GM23338 (cell line): ENCODE measurements around the gene ING1. TPM values are rescaled to one million over a fixed set of nuclear protein-coding genes. Genes with fewer than 3 reads are reported as not detected.

ENCODE experiments used
- ATAC-seq: fragments of 200-7000 bp; cut with Tn5 transposase; 3 replicates; pipeline ENCODE4 v1.9.1; 2020
- DNase-seq: peaks from one replicate; pipeline ENCODE4 v3.0.0-alpha.2; 2015; ENCODE audit warnings: low spot score
- H2AFZ ChIP-seq: fragments of 200-600 bp; sonication (generic); 2 replicates; pipeline ENCODE4 v1.8.0; 2016; ENCODE audit warnings: antibody characterized with exemption, mild to moderate bottlenecking, moderate library complexity
- H3F3A ChIP-seq: fragments of 200-600 bp; sonication (generic); replicated peaks from 2 replicates; pipeline ENCODE4 v1.8.0; 2017; ENCODE audit warnings: antibody characterized with exemption, mixed run types, low read depth
- H3K27ac ChIP-seq: fragments of 200-600 bp; sonication (generic); 2 replicates; pipeline ENCODE4 v1.6.1; 2016; ENCODE audit warnings: low read depth
- H3K27me3 ChIP-seq: fragments of 200-600 bp; sonication (generic); 2 replicates; pipeline ENCODE4 v1.8.0; 2016; ENCODE audit warnings: mild to moderate bottlenecking, mixed run types, moderate library complexity; ENCODE audit not compliant: insufficient read depth
- H3K36me3 ChIP-seq: fragments of 200-600 bp; sonication (generic); 2 replicates; pipeline ENCODE4 v1.8.0; 2016; ENCODE audit warnings: mild to moderate bottlenecking; ENCODE audit not compliant: insufficient read depth
- H3K4me1 ChIP-seq: fragments of 200-600 bp; sonication (generic); 2 replicates; pipeline ENCODE4 v1.8.0; 2016; ENCODE audit warnings: mild to moderate bottlenecking, moderate library complexity; ENCODE audit not compliant: insufficient read depth
- H3K4me2 ChIP-seq: fragments of 200-600 bp; sonication (generic); 2 replicates; pipeline ENCODE4 v1.7.1; 2017; ENCODE audit warnings: mixed run types
- H3K4me3 ChIP-seq: fragments of 200-600 bp; sonication (generic); 2 replicates; pipeline ENCODE4 v1.6.1; 2016; ENCODE audit warnings: mixed run types
- H3K79me2 ChIP-seq: fragments of 200-600 bp; sonication (generic); replicated peaks from 2 replicates; pipeline ENCODE4 v1.8.0; 2017; ENCODE audit warnings: mild to moderate bottlenecking; ENCODE audit not compliant: insufficient read depth
- H3K9me2 ChIP-seq: fragments of 200-600 bp; sonication (generic); 2 replicates; pipeline ENCODE4 v1.8.0; 2017; ENCODE audit not compliant: insufficient read depth
- H4K20me1 ChIP-seq: fragments of 200-600 bp; sonication (generic); replicated peaks from 2 replicates; pipeline ENCODE4 v1.8.0; 2017; ENCODE audit warnings: mild to moderate bottlenecking; ENCODE audit not compliant: insufficient read depth
- H3K27ac Mint-ChIP-seq: 2 replicates; pipeline ENCODE4 v1.8.0; 2020; ENCODE audit warnings: inconsistent platforms, mild to moderate bottlenecking, moderate library complexity, mixed read lengths
- H3K27me3 Mint-ChIP-seq: 3 replicates; pipeline ENCODE4 v1.8.0; 2022; ENCODE audit warnings: low read depth, mild to moderate bottlenecking, moderate library complexity, mixed read lengths, inconsistent platforms; ENCODE audit not compliant: insufficient read depth, poor library complexity
- H3K36me3 Mint-ChIP-seq: 3 replicates; pipeline ENCODE4 v1.8.0; 2021; ENCODE audit warnings: low read depth, mild to moderate bottlenecking, inconsistent platforms, moderate library complexity, mixed read lengths
- H3K4me1 Mint-ChIP-seq: 3 replicates; pipeline ENCODE4 v1.8.0; 2020; ENCODE audit warnings: mild to moderate bottlenecking, inconsistent platforms, mixed read lengths
- H3K4me3 Mint-ChIP-seq: 3 replicates; pipeline ENCODE4 v1.8.0; 2021; ENCODE audit warnings: moderate library complexity, mild to moderate bottlenecking, inconsistent platforms, mixed read lengths
- H3K9me3 Mint-ChIP-seq: 3 replicates; pipeline ENCODE4 v1.8.0; 2020; ENCODE audit warnings: moderate library complexity, mild to moderate bottlenecking, inconsistent platforms, mixed read lengths
- CREB1 ChIP-seq: fragments of 250-450 bp; sonication (Bioruptor Pico); IDR thresholded peaks from 2 replicates; pipeline ENCODE4 v1.5.0; 2020; ENCODE audit warnings: low read depth, mild to moderate bottlenecking, moderate library complexity
- CTCF ChIP-seq, 2 experiments: fragments of 200-600 bp in 1 of 2; sonication (generic) in 1 of 2; conservative IDR thresholded peaks; 2 replicates each; pipeline versions ENCODE4 v1.5.1 to v1.6.1; 2016 to 2017; ENCODE audit warnings: antibody characterized with exemption in 2 of 2, low read depth in 2 of 2, mild to moderate bottlenecking in 2 of 2, moderate library complexity in 1 of 2
- ETS1 ChIP-seq: IDR thresholded peaks from 2 replicates; pipeline ENCODE4 v1.6.1; 2016; ENCODE audit warnings: antibody characterized with exemption
- EZH2 ChIP-seq: fragments of 200-600 bp; sonication (generic); IDR thresholded peaks from one replicate; pipeline ENCODE4 v1.8.0; 2017; ENCODE audit warnings: antibody characterized with exemption, mild to moderate bottlenecking, low read depth; ENCODE audit not compliant: unreplicated experiment
- EZH2phosphoT487 ChIP-seq: fragments of 200-600 bp; sonication (generic); IDR thresholded peaks from one replicate; pipeline ENCODE4 v1.8.1; 2018; ENCODE audit warnings: antibody characterized with exemption; ENCODE audit not compliant: unreplicated experiment
- JUNB ChIP-seq: IDR thresholded peaks from one replicate; pipeline ENCODE4 v1.6.1; 2016; ENCODE audit warnings: antibody characterized with exemption; ENCODE audit not compliant: unreplicated experiment
- NANOG ChIP-seq: IDR thresholded peaks from 2 replicates; pipeline ENCODE4 v1.6.1; 2016; ENCODE audit warnings: antibody characterized with exemption, borderline replicate concordance
- POLR2AphosphoS5 ChIP-seq: IDR thresholded peaks from 2 replicates; pipeline ENCODE4 v1.6.1; 2016; ENCODE audit warnings: antibody characterized with exemption, low read depth
- REST ChIP-seq: IDR thresholded peaks from one replicate; pipeline ENCODE4 v1.6.1; 2018; ENCODE audit warnings: antibody characterized with exemption; ENCODE audit not compliant: unreplicated experiment
- STAT1 ChIP-seq: IDR thresholded peaks from one replicate; pipeline ENCODE4 v1.6.1; 2016; ENCODE audit warnings: antibody characterized with exemption; ENCODE audit not compliant: unreplicated experiment
- ZNF114 ChIP-seq: fragments of 250-450 bp; sonication (Bioruptor Pico); IDR thresholded peaks from 2 replicates; pipeline ENCODE4 v1.5.0; 2020; ENCODE audit warnings: mild to moderate bottlenecking, moderate library complexity
- ZNF331 ChIP-seq: fragments of 250-450 bp; sonication (Bioruptor Pico); IDR thresholded peaks from 2 replicates; pipeline ENCODE4 v1.5.0; 2020; ENCODE audit warnings: low read depth, mild to moderate bottlenecking, moderate library complexity
- ZNF462 ChIP-seq: fragments of 250-450 bp; sonication (Bioruptor Pico); IDR thresholded peaks from 2 replicates; pipeline ENCODE4 v1.5.0; 2020; ENCODE audit warnings: mild to moderate bottlenecking, moderate library complexity
- polyA plus RNA-seq: library from polyadenylated mRNA; unstranded; fragments of >200 nt; fragmentation: Nextera tagmentation; extraction: Ambion mirVana; gene quantifications from 2 replicates; pipeline ENCODE4 v1.2.1, GENCODE V29; 2016
- total RNA-seq: library from RNA; depleted of rRNA; stranded (reverse); fragments of >200 nt; shearing (Covaris generic); gene quantifications from 2 replicates; pipeline ENCODE4 v1.2.3, GENCODE V29; 2014

Gene ING1
- total and polyA plus RNA-seq, 2 experiments from 2014 or later = 27.4 to 34.4 TPM

- TF ChIP-seq ZNF462 (no peak), ZNF331 (CRISPR knock-in tag) (no peak), NANOG (no peak), STAT1 (no peak), POLR2AphosphoS5 (no peak), EZH2phosphoT487 (no peak)
Measured at GRCh38 chr13:110696776-110697175, 16.7 kb upstream of the ING1 start (continued).

GRCh38 chr13:110697842-110698241 lies 15.7 kb upstream of the ING1 start:
- no peaks in the 10 kb centered on the region for H3F3A ChIP-seq
- TF ChIP-seq JUNB = no peak
- TF ChIP-seq ZNF331 (CRISPR knock-in tag) = no peak
- TF ChIP-seq REST = no peak
- TF ChIP-seq ZNF114 = no peak
- no peak for TF ChIP-seq STAT1
- no peak for TF ChIP-seq EZH2phosphoT487
- TF ChIP-seq NANOG = no peak
- no peak for TF ChIP-seq CREB1 (CRISPR knock-in tag)
- no peak for TF ChIP-seq ETS1
- no peak for TF ChIP-seq POLR2AphosphoS5
- TF ChIP-seq EZH2 = no peak
- TF ChIP-seq CTCF (conservative IDR thresholded peaks at IDR 0.05; ENCODE audit: low read depth in 2 of 2) = no peak

More at GRCh38 chr13:110697842-110698241, 15.7 kb upstream of the ING1 start:
- H3K9me2 ChIP-seq = no peaks in the 10 kb centered on the region
- H3K4me3 ChIP-seq = no peak overlapping the region
- H3K9me3 Mint-ChIP-seq = no peaks in the 10 kb centered on the region
- H3K36me3 ChIP-seq = peaks cover 14% of the 10 kb centered on the region
- no peak overlapping the region for H2AFZ ChIP-seq
- peaks cover 2% of the 10 kb centered on the region; the same call in 1 of the 2 replicates for H3K79me2 ChIP-seq
- H3K27ac ChIP-seq = no peak overlapping the region
- 0 out of 2 replicates have a peak, but pooled peaks cover 7% of the 10 kb centered on the region for H4K20me1 ChIP-seq
- peaks cover 51% of the 10 kb centered on the region for H3K36me3 Mint-ChIP-seq
- ATAC-seq (no peak), DNase-seq (no peak)
- peaks cover 2% of the 10 kb centered on the region; the same call in 2 of the 3 replicates for H3K4me1 Mint-ChIP-seq
- no peaks in the 10 kb centered on the region for H3K4me1 ChIP-seq
- H3K4me2 ChIP-seq = no peak overlapping the region
- H3K27ac Mint-ChIP-seq = no peak overlapping the region
- no peak overlapping the region for H3K4me3 Mint-ChIP-seq
- no peaks in the 10 kb centered on the region for H3K27me3 Mint-ChIP-seq
- H3K27me3 ChIP-seq = no peaks in the 10 kb centered on the region
